HG03565 (cell line): ENCODE measurements around the gene TRIM46.
"Not testable (repeated sequence)": the region's sequence is repeated elsewhere in the genome, so short reads cannot be mapped to it uniquely, and the experiment has no call there.

Experiments
- ATAC-seq: cut with Tn5 transposase; IDR thresholded peaks from one replicate; pipeline ENCODE4 v1.9.1; 2021; ENCODE audit warnings: mild to moderate bottlenecking, moderate library complexity; ENCODE audit not compliant: unreplicated experiment

TRIM46 gene

DNA sequence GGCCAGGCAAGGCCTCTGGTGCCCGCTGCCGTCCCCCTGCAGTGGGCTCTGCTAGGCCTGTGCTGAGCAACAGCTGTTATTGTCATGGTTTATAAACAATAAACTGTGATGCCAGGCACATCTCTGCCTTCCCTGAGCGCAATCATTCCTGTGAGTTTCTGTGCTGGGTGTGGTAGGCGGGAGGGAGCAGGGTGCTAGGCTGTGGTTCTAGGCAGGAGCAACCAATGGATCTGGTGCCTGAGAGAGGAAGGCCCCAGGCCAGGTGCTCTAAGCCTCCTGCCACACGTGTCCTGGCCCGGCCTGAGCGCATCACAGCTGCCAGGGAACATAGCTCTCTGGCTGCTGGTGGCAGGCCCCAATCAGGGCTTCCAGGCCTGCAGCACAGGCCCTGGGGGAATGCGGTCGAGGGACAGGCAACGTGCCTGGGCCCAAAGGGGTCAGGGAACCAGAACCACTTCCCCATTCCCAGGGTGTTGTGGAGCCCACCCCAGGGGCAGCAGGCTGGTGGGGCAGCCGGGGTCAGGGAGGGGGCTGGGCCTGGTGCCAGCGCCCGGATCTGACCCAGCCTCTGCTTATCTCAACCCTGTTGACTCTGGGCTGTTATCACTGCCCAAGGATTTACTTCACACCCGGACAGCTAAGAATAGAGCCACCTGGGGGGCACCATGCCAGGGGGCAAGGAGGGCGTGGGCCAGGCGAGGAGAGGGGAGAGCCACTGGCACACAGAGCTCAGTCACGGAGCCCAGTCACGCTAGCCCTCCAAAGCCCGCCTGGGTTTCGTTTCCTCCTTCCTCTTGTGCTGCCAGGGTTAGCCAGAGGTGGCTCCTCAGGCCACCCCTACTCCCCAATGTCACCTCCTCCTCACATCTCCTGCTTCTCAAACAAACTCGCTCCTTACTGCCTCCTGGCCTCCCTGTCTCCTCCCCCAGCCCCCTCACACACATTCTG lies 11.5 kb downstream of the TRIM46 start:
- ATAC-seq: peak; percentile 64

DNA sequence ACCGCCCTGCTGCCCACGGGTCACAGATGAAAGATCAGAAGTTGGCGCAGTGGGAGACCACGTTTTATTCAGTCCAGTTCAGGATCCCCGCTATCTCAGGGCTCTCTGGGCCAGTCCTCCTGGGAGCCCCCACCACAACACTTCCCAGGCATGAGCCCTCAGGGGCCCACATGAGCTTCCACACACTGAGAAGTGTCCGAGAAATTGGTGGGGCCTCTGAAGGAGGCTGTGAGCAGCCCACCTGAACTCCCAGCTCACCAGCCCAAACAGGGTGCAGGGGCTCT lies 12.1 kb downstream of the TRIM46 start:
- no peak for ATAC-seq

DNA sequence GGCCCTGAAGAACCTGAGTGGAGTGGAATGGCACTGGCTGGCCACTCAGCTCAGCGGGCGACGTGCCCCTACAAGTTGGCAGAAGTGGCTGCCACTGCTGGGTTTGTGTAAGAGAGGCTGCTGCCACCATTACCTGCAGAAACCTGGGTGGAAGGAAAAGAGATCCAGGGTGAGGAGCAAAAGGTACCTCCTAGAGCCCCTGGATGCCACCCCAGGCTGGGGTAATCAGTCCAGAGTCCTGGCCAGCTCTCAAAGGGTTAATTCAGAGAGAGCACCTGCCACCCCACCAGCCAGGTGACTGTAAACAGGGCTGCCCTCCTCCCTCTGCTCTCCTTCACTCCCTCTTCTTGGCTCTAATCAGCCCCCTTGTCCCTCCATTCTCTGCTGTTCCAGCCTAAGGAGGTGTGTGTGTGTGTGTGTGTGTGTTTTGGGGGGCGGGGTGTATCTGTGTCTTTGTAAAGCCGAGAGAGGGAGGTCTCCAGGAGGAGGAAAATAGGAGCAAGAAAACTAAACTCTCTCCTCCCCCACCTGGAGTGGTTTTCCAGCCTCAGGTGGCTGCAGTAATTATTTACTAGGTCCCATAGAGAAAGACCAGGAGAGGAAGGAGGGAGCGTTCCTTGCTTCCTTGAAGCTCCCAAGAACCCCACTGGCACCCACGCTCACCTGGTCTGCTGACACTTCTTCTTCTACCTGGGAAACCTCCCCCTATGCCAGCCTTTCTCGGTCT lies 12.6 kb downstream of the TRIM46 start:
- no peak for ATAC-seq

DNA sequence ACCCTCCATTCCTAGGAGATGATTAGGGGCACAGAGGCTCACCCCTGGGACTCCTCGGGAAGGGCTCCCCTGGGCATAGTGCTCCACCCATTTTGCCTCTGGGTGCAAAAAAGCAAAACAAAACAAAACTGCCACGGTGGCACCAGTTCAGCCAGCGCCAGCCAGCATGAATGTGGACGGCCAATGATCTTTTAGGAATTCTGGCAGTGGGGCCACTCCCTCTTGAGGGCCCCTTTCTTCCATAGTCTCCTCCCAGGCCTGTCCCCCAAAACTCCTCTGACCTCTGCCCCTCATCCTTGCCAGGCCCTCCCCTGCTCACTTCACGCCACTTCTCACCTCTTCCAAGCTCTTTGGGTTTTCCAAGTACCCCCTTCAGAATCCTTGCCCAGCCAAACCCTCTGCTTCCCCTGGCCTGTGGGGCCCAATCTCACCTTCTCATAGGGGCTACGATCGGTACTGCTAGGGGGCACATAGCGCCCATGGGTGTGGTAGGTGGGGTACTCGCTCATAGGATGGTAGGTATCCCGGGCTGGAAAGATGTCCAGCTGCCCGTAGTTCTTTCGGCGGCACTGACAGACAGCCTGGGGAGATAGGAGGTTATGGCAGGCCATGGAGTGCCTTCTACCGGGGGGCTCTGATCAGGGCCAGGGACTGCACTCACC lies 13.3 kb downstream of the TRIM46 start:
- no peak for ATAC-seq

DNA sequence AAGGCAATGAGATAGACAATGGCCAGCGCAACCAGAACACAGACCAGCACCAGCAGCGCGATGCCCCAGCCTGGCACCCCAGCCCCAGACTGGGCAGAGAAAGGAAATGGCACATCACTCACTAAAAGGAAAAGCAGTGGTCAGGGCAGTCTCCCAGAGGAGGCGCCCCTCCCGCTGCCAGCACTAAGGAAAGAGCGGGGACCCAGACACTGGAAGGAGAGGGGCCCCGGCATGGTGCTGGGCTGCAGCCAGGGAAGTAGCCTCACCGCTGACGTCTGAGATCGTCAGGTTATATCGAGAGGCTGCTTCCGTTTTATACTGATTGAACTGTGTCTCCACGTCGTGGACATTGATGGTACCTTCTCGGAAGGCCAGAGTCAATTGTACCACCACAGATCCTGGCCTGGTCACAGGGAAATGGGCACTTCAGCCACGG lies 13.8 kb downstream of the TRIM46 start:
- ATAC-seq: no peak

DNA sequence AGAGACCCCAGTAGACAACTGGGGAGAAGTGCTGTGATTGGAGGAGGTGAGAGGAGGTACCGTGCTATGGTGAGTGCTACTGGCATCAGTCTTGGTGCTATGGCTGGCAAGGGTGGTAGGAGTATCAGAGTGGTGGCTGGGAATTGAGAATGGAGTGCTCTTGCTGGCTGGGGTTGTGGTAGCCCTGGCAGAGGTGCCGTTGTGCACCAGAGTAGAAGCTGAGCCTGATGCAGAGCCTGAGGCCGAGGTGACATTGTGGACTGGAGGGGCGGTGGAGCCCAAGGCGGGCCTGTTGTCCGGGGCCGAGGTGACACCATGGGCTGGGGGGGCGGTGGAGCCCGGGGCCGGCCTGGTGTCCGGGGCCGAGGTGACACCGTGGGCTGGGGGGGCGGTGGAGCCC lies 14.6 kb downstream of the TRIM46 start:
- ATAC-seq: no peak

DNA sequence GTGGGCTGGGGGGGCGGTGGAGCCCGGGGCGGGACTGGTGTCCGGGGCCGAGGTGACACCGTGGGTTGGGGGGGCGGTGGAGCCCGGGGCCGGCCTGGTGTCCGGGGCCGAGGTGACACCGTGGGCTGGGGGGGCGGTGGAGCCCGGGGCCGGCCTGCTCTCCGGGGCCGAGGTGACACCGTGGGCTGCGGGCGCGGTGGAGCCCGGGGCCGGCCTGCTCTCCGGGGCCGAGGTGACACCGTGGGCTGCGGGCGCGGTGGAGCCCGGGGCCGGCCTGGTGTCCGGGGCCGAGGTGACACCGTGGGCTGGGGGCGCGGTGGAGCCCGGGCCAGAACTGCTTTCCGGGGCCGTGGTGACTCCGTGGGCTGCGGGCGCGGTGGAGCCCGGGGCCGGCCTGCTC lies 16.3 kb downstream of the TRIM46 start:
- not testable (repeated sequence) for ATAC-seq

DNA sequence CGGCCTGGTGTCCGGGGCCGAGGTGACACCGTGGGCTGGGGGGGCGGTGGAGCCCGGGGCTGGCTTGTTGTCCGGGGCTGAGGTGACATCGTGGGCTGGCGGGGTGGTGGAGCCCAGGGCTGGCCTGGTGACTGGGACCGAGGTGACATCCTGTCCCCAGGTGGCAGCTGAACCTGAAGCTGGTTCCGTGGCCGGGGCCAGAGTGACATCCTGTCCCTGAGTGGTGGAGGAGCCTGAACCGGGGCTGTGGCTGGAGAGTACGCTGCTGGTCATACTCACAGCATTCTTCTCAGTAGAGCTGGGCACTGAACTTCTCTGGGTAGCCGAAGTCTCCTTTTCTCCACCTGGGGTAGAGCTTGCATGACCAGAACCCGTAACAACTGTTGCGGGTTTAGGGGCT lies 18.3 kb downstream of the TRIM46 start:
- ATAC-seq: no peak

DNA sequence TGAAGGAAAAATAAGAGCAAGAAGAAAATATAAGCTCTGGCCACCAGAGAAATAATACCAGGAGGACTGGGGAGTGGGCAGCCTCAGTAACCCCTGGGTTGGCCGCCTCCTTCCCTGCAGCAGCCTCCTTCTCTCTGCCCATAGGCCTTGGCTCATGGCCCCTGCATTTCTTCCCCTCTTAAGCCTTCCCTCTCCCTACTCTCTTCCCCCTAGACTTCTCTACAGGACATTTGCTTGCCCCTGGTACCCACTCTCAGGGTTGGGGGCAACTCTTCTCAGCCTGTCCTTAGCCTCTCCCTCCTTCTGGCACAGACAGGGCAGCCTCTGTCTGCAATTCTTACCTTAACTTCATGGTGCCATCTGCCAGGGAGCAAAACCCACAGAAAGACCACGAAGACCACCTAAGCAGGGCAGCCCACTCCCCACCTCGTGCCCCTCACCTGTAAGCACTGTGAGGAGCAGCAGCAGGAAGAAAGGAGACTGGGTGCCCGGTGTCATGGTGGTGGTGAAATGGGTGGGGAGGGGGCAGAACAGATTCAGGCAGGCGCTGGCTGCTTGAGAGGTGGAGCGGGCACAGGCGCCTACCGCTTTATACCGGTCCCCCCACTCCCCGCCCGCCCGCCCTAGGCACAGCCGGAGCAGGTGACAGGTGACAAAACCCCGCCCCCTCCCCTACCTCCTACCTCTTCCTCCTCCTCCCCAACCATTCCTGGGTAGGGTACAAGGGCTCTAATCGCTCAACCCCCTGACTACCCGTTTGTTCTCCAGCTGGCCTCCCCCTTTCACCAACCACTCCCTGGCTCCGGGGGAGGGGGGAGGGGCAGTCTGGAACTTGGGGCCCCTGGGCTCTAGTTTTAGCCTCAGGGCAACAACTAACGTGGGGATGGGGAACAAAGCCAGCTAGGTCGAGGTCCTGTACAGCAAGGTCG lies 19.0 kb downstream of the TRIM46 start:
- no peak for ATAC-seq

DNA sequence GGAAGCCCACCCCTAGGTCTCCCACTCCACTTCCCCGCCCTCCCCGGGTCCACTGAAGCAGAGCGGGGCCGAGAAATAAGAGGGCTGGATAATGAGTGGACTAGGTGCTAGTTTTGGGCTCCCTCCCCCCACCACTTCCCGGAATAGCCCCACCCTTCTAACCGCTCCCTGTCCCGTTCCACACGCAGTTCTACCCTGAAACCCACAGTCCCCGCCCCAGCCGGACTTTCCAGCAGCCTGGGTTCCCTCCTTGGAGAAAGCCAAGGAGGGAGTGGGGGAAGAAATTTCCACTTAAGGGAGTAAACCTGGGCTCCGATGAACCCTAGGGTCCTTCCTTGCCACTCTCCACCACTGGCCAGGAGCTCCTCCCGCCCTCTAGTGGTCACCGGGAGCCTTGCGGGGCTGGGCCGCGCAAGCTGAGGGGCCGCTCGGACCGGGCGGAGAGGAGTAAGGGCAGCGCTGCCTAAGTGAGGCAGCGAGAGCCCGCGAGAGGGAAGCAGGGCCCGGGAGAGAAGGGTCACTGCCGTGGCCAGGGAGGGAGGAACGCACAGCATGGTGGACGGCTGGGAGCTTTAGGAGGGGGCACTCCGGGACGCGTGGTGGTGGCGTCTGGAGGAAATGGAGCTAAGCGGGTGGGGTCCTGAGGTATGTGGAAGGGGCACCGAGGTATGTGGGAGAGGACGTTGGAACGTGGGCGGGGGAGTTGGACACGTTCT lies 19.8 kb downstream of the TRIM46 start:
- no peak for ATAC-seq

DNA sequence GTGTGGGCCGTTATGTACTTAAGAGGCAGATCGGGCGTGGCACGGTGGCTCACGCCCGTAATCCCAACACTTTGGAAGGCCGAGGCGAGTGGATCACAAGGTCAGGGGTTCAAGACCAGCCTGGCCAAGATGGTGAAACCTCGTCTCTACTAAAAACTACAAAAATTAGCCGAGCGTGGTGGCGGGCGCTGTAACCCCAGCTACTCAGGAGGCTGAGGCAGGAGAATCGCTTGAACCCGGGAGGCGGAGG lies 20.3 kb downstream of the TRIM46 start:
- ATAC-seq: not testable (repeated sequence)

DNA sequence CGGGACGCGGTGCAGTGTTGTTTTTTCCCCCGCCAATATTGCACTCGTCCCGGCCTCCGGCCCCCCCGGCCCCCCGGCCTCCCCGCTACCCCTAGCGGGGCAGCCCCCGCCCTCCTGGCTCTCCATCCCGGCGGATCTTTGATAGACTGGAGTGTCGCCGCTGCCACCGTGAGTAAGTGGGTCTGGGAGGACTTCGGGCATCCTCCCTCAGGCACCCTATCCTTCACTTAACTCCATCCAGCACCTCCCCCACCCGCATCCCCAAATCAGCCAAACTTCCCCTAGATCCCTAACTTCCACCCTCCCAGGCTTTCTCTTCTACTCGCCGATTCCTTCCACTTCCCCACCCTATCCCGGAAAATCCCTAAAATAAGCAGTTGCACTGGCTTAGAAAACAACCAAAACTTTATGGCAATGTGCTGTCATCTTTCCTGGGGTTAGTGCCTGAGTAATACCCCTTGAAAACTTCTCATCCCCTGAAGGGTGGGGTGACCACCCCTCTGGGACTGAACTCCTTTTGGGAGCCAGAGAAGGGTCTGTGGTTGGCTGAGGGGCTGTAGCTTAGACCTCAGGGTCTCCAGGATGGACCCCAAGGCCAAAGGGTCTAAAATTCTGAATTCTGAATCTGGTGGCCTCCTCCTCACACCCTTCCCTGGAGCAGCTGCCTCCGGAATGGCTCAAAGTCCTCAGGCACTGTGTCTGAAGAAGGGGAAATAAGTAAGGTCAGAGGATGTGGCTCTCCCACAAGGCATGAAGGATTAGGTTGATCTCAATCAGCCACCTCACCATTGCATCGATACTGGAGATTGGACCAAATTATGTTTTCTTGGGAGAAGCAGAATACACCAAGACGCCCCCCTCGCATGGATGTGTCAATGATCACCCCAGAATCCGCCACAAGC lies 21.8 kb downstream of the TRIM46 start:
- no peak for ATAC-seq

DNA sequence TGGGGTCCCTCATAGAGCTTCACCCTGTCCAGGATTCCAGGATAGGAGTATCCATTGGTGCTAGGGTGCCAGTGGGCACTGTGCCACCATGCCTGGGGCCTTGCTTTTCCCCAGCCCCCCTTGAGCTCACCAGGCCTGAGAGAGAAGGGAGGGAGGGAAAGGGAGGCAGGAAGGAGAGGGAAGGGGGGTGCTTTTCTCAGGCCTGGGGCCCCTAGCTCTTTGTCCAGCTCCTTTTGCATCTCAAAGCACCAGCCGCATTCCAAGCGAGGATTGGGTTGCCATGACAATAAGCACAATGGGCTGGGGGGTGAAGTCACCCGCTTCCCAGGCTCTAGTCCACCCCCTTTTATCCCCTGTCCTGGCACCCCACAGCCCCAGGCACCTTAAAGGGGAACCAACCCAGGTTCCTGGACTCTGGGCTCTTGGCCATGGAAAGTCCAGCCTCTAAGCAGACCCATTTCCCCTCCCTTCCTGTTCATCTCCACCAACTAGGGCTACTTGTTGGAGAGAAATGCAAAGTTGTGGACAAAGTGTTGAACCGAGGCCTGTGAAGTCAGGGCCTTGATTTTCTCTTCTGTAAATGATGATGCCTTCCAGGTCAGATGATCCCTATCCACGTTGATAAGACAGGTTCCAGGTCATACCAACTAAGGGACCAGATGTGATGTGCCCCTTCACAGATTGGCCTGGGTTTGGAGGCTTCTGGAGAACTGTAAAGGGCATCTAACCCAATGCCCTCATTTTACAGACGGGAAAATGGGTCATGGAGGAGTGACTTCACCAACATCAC lies 22.6 kb downstream of the TRIM46 start:
- ATAC-seq: no peak

DNA sequence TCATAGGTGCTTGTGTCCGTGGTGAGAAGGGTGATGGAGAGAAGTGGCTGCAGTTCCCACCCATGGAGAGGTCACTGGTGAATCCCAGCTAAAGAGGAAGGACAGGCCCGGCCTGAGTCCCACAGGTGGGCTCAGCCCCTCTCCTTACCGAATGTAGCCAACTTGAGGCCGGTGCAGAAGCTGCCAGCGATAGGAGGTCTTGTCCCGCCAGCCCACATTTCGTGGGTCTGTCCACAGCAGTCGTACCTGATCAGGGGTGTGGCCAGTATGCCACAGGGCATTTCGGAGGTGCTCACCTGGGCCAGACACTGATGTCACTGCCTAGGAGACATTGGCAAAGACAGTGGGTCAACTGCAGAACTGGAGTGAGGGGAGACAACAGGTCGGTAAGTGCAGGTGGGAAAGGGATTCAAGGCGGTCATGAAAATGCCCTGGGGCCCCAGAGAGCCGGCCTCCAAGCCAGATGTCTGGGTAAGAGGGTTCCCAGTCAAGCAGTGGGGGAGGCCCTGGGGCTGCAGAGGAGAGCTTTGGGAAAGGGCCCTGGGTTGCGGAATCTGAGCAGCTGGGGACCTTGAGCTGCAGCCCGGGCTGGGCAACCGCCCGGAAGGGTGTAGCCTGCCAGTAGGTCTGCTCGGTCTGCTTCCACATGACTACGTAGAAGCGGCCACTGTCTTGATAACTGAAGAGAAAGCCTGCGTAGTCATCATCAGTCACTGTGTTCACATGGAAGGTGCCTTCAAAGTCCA lies 23.4 kb downstream of the TRIM46 start:
- ATAC-seq: no peak

DNA sequence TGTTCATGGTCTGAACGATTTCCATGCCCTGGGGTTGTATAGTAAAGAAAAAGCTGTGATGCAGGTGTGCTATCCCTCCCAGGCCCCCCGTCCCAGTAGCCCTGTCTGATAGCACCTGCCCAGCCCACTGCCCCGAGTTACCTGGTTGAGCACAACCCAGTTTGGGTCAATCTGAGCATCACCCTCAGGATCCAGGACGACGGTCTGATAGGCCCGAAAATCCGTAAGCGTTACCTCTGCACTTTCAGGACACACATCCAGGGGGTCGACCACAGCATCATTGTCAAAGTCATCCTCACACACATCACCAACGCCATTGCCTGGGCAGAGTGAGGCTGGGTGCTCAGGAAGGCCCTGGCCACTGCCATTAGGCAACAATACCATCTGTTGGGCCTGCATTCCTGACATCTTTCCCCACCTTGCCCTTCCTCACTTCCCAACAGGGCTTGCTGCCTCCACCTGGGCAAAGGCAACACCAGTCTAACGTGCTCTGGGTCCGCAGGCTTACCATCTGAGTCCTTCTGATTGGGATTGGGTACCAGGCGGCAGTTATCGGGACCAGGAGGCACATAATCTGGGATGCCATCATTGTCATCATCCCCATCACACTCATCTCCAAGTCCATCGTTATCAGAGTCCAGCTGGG lies 24.4 kb downstream of the TRIM46 start:
- no peak for ATAC-seq

DNA sequence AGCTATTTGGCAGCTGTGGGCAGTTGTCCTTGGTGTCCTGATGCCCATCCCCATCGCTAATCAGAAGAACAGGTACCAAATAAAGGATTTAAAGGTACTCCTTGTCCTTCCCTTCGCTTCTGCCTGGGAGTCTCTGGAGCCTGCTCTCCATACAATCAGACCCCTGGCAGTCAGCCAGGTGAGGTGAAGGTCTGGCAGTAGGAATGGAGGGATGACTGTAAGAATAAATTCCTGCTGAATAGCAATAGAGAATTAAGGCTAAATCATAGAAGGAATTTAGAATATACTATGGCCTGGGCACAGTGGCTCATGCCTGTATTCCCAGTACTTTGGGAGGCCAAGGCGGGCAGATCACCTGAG lies 24.9 kb downstream of the TRIM46 start:
- ATAC-seq: no peak

DNA sequence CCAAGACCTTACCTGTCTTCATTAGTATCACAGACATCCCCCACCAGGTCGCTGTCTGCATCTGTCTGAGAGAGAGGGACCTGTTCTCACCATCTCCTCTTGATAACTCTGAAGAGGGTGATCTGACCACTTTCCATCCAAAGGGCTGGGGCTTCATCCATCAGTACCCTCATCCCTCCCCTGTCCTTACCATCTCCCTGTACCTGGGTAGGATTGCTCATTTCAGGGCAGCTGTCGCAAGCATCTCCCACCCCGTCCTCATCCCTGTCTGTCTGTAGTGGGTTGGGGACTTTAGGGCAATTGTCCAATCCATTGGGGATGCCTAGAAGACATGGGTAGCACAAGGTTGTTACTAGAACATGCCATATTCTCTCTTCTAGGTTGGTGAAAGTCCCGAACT lies 26.1 kb downstream of the TRIM46 start:
- ATAC-seq: no peak
